SK-N-SH (cell line): Measurements from ENCODE around the gene ADH5. TPM values are rescaled to one million over a fixed set of nuclear protein-coding genes. Genes with fewer than 3 reads are reported as not detected.

Experiments used
- CTCF ChIA-PET: fragments of 300-600, 350-600 bp; formaldehyde crosslinking; extraction: SDS; loops from one replicate; lab custom pipeline; 2021; lab: Yijun Ruan, JAX
- POLR2A ChIA-PET: fragments of 350-600 bp; sonication (Branson Sonifier 250); formaldehyde crosslinking; extraction: SDS; loops from one replicate; lab custom pipeline; 2020; ENCODE audit warnings: antibody characterized with exemption, inconsistent platforms; lab: Yijun Ruan, JAX
- DNase-seq: peaks from one replicate; pipeline ENCODE4 v3.0.0; 2012
- H2AFZ ChIP-seq: fragments of 200-600 bp; sonication (generic); 2 replicates; pipeline ENCODE4 v1.8.1; 2016; ENCODE audit warnings: antibody characterized with exemption, mild to moderate bottlenecking, low read depth
- H3F3A ChIP-seq: fragments of 200-600 bp; sonication (generic); replicated peaks from 2 replicates; pipeline ENCODE3; 2016; ENCODE audit warnings: antibody characterized with exemption, mild to moderate bottlenecking; ENCODE audit not compliant: insufficient read depth
- H3K27ac ChIP-seq, 2 experiments: fragments of 200-500 bp in 1 of 2; fragments of 200-600 bp in 1 of 2; sonication (Bioruptor generic) in 1 of 2; sonication (generic), shearing (Covaris generic) in 1 of 2; 2 replicates each; pipeline versions ENCODE4 v1.5.1 to v1.6.1; 2014 to 2016; ENCODE audit warnings: low read depth in 2 of 2, inconsistent platforms in 1 of 2, low read length in 1 of 2, mild to moderate bottlenecking in 1 of 2, mixed read lengths in 1 of 2
- H3K27me3 ChIP-seq: fragments of 200-600 bp; sonication (generic), shearing (Covaris generic); 2 replicates; pipeline ENCODE4 v1.6.1; 2016; ENCODE audit warnings: mixed run types; ENCODE audit not compliant: insufficient read depth
- H3K36me3 ChIP-seq, 2 experiments: fragments of 200-500 bp in 1 of 2; fragments of 200-600 bp in 1 of 2; sonication (Bioruptor generic) in 1 of 2; sonication (generic) in 1 of 2; replicated peaks in 1 of 2; 2 replicates each; pipeline versions ENCODE3 to v1.5.1; 2014 to 2016; ENCODE audit warnings: low read length in 1 of 2, mild to moderate bottlenecking in 1 of 2; ENCODE audit not compliant: insufficient read depth in 2 of 2, control insufficient read depth in 1 of 2
- H3K4me1 ChIP-seq, 2 experiments: fragments of 200-500 bp in 1 of 2; fragments of 200-600 bp in 1 of 2; sonication (Bioruptor generic) in 1 of 2; sonication (generic), shearing (Covaris generic) in 1 of 2; 2 replicates each; pipeline versions ENCODE4 v1.5.1 to v1.6.1; 2014 to 2016; ENCODE audit warnings: low read depth in 1 of 2, low read length in 1 of 2, mixed run types in 1 of 2; ENCODE audit not compliant: insufficient read depth in 2 of 2, control insufficient read depth in 1 of 2
- H3K4me2 ChIP-seq: fragments of 200-600 bp; sonication (generic), shearing (Covaris generic); 2 replicates; pipeline ENCODE4 v1.6.1; 2017; ENCODE audit warnings: mixed run types
- H3K4me3 ChIP-seq, 2 experiments: fragments of 200-500 bp in 1 of 2; fragments of 200-600 bp in 1 of 2; sonication (Bioruptor generic) in 1 of 2; sonication (generic), shearing (Covaris generic) in 1 of 2; 2 replicates each; pipeline versions ENCODE4 v1.5.1 to v1.8.1; 2014 to 2016; ENCODE audit warnings: low read depth in 2 of 2, inconsistent platforms in 1 of 2, low read length in 1 of 2, mild to moderate bottlenecking in 1 of 2, mixed read lengths in 1 of 2, moderate library complexity in 1 of 2
- H3K79me2 ChIP-seq: fragments of 200-600 bp; sonication (generic); 2 replicates; pipeline ENCODE4 v1.8.1; 2017; ENCODE audit warnings: mild to moderate bottlenecking; ENCODE audit not compliant: insufficient read depth
- H3K9ac ChIP-seq: fragments of 200-600 bp; sonication (generic); 2 replicates; pipeline ENCODE4 v1.6.1; 2017; ENCODE audit warnings: mixed run types
- H3K9me2 ChIP-seq: fragments of 200-600 bp; sonication (generic); 2 replicates; pipeline ENCODE4 v1.6.1; 2017; ENCODE audit warnings: mixed run types
- H3K9me3 ChIP-seq: fragments of 200-600 bp; sonication (generic); 2 replicates; pipeline ENCODE4 v1.6.1; 2017; ENCODE audit warnings: mixed run types, mild to moderate bottlenecking, moderate library complexity
- H4K20me1 ChIP-seq: fragments of 200-600 bp; sonication (generic); 2 replicates; pipeline ENCODE4 v1.6.1; 2017; ENCODE audit warnings: mild to moderate bottlenecking, mixed run types; ENCODE audit not compliant: insufficient read depth
- ELF1 ChIP-seq: IDR thresholded peaks from 2 replicates; pipeline ENCODE4 v1.4.0; 2012
- EP300 ChIP-seq, 2 experiments: IDR thresholded peaks; 2 replicates each; pipeline versions ENCODE4 v1.4.0 to v1.6.1; 2012; ENCODE audit warnings: borderline replicate concordance in 1 of 2, low read depth in 1 of 2, low read length in 1 of 2
- EZH2phosphoT487 ChIP-seq: fragments of 200-600 bp; sonication (generic); IDR thresholded peaks from 2 replicates; pipeline ENCODE4 v1.6.1; 2017; ENCODE audit warnings: low read depth, mixed run types, mild to moderate bottlenecking, antibody characterized with exemption, moderate library complexity, borderline replicate concordance
- FOSL2 ChIP-seq: IDR thresholded peaks from 2 replicates; pipeline ENCODE4 v1.4.0; 2012; ENCODE audit warnings: low read depth, mild to moderate bottlenecking, moderate library complexity, borderline replicate concordance
- FOXJ3 ChIP-seq: sonication (generic); formaldehyde crosslinking; IDR thresholded peaks from 2 replicates; pipeline ENCODE4 v1.5.1; 2020; ENCODE audit warnings: mild to moderate bottlenecking, missing genetic modification reagents
- FOXM1 ChIP-seq: IDR thresholded peaks from 2 replicates; pipeline ENCODE4 v1.4.0; 2012; ENCODE audit warnings: low read depth, mild to moderate bottlenecking
- JUND ChIP-seq: IDR thresholded peaks from 2 replicates; pipeline ENCODE4 v1.4.0; 2012
- MAX ChIP-seq: IDR thresholded peaks from 2 replicates; pipeline ENCODE4 v1.4.0; 2012; ENCODE audit warnings: low read depth
- MXI1 ChIP-seq: IDR thresholded peaks from 2 replicates; pipeline ENCODE4 v1.6.1; 2012; ENCODE audit warnings: mild to moderate bottlenecking, low read depth, low read length, improper control_type of control experiment
- NRF1 ChIP-seq: IDR thresholded peaks from 2 replicates; pipeline ENCODE4 v1.6.1; 2012; ENCODE audit warnings: low read depth, mild to moderate bottlenecking, low read length
- POLR2AphosphoS5 ChIP-seq: IDR thresholded peaks from 2 replicates; pipeline ENCODE4 v1.6.1; 2012; ENCODE audit warnings: low read depth, low read length
- RCOR1 ChIP-seq: fragments of 150-350 bp; IDR thresholded peaks from 2 replicates; pipeline ENCODE4 v1.6.1; 2017; ENCODE audit warnings: antibody characterized with exemption, low read length
- RFX5 ChIP-seq: IDR thresholded peaks from 2 replicates; pipeline ENCODE4 v1.6.1; 2012; ENCODE audit warnings: mild to moderate bottlenecking, improper control_type of control experiment, low read length
- SMC3 ChIP-seq: IDR thresholded peaks from 2 replicates; pipeline ENCODE4 v1.6.1; 2012; ENCODE audit warnings: low read depth, low read length, improper control_type of control experiment
- TCF12 ChIP-seq: IDR thresholded peaks from 2 replicates; pipeline ENCODE4 v1.4.0; 2012
- USF1 ChIP-seq: IDR thresholded peaks from 2 replicates; pipeline ENCODE4 v1.4.0; 2012; ENCODE audit warnings: low read depth, borderline replicate concordance
- USF2 ChIP-seq: fragments of 150-350 bp; IDR thresholded peaks from 2 replicates; pipeline ENCODE4 v1.6.1; 2017; ENCODE audit warnings: antibody characterized with exemption, low read length, low read depth, borderline replicate concordance
- YY1 ChIP-seq: IDR thresholded peaks from 2 replicates; pipeline ENCODE4 v1.4.0; 2012; ENCODE audit warnings: low read depth, mild to moderate bottlenecking
- WGBS: methylation state at CpG from one replicate; pipeline ENCODE4 v1.1.6; 2017; ENCODE audit warnings: low lambda C conversion rate; 5-methylcytosine and 5-hydroxymethylcytosine counted together
- polyA plus RNA-seq, 3 experiments: library from polyadenylated mRNA; depleted of rRNA; stranded (reverse); fragments of >200 nt; gene quantifications; 2 replicates each; pipeline ENCODE4 v1.2.3, GENCODE V29; 2012
- TF ChIP-seq, protein P1 (sequence below): fragments of 200-600 bp; sonication (generic); IDR thresholded peaks from 2 replicates; pipeline ENCODE4 v1.6.1; 2017; ENCODE audit warnings: antibody characterized with exemption, mild to moderate bottlenecking, moderate library complexity
- TF ChIP-seq, protein P2 (sequence below): IDR thresholded peaks from 2 replicates; pipeline ENCODE4 v1.4.0; 2012; ENCODE audit warnings: low read depth, borderline replicate concordance

Gene ADH5
- polyA plus RNA-seq, 1 of the 3 experiments (the other 2 are of a cell fraction): 111 TPM

DNA sequence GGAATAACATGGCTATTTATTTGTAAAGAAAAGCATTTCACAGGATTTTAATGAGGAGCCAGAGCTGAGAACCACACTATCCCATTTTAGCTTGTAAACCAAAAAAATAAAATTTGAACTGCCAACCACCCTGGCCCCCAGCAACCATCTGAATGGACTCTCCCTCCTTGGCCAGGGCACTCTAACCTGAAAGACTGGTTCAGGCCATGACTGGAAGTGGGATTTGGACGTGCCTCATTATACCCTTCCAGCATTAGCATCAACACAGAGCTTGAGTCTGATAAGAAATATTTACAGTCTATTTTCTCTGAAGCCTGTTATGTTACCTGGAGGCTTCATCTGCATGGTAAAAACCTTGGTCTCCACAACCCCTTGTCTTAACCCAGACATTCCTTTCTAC lies 63.1 kb downstream of the ADH5 start:
- POLR2A ChIA-PET: no interaction called here
- peaks cover 28% of the 10 kb centered on the region for H4K20me1 ChIP-seq
- no peaks in the 10 kb centered on the region; the same call in 1 of the 2 replicates for H3K9me3 ChIP-seq
- H3K36me3 ChIP-seq: peaks cover 5 to 12% of the 10 kb centered on the region in 2 experiments
- H3K27ac ChIP-seq: no peak overlapping the region
- H2AFZ ChIP-seq: no peak overlapping the region
- H3K79me2 ChIP-seq: peaks cover 99% of the 10 kb centered on the region
- 75% methylated on average over 1 of the region's 1 CpG for WGBS
- no peak for TF ChIP-seq YY1
- TF ChIP-seq RCOR1: no peak
- TF ChIP-seq, protein P1, sequence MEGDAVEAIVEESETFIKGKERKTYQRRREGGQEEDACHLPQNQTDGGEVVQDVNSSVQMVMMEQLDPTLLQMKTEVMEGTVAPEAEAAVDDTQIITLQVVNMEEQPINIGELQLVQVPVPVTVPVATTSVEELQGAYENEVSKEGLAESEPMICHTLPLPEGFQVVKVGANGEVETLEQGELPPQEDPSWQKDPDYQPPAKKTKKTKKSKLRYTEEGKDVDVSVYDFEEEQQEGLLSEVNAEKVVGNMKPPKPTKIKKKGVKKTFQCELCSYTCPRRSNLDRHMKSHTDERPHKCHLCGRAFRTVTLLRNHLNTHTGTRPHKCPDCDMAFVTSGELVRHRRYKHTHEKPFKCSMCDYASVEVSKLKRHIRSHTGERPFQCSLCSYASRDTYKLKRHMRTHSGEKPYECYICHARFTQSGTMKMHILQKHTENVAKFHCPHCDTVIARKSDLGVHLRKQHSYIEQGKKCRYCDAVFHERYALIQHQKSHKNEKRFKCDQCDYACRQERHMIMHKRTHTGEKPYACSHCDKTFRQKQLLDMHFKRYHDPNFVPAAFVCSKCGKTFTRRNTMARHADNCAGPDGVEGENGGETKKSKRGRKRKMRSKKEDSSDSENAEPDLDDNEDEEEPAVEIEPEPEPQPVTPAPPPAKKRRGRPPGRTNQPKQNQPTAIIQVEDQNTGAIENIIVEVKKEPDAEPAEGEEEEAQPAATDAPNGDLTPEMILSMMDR: no peak
- TF ChIP-seq EZH2phosphoT487: no peak
- no peak for TF ChIP-seq NRF1
- TF ChIP-seq FOXM1: no peak
- TF ChIP-seq USF1: no peak
- no peak for TF ChIP-seq ELF1
- no peak for TF ChIP-seq JUND
- no peak for TF ChIP-seq MXI1
- TF ChIP-seq POLR2AphosphoS5: no peak
- no peak for TF ChIP-seq USF2
- TF ChIP-seq FOSL2: no peak
- no peak for TF ChIP-seq EP300 (IDR thresholded peaks at IDR 0.05; ENCODE audit: borderline replicate concordance in 1 of 2, low read depth in 1 of 2, low read length in 1 of 2)
- no peak for TF ChIP-seq RFX5
- no peak for TF ChIP-seq TCF12
- TF ChIP-seq FOXJ3: no peak
- TF ChIP-seq MAX: no peak
- no peak for TF ChIP-seq SMC3
- TF ChIP-seq, protein P2, sequence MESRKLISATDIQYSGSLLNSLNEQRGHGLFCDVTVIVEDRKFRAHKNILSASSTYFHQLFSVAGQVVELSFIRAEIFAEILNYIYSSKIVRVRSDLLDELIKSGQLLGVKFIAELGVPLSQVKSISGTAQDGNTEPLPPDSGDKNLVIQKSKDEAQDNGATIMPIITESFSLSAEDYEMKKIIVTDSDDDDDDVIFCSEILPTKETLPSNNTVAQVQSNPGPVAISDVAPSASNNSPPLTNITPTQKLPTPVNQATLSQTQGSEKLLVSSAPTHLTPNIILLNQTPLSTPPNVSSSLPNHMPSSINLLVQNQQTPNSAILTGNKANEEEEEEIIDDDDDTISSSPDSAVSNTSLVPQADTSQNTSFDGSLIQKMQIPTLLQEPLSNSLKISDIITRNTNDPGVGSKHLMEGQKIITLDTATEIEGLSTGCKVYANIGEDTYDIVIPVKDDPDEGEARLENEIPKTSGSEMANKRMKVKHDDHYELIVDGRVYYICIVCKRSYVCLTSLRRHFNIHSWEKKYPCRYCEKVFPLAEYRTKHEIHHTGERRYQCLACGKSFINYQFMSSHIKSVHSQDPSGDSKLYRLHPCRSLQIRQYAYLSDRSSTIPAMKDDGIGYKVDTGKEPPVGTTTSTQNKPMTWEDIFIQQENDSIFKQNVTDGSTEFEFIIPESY: no peak
- TF ChIP-seq, all 33 proteins: peak for 0
- H3K4me2 ChIP-seq: no peak overlapping the region
- H3K9me2 ChIP-seq: no peaks in the 10 kb centered on the region
- H3K4me1 ChIP-seq: peaks cover 0 to 2% of the 10 kb centered on the region in 2 experiments; a peak in 3 of 4 replicates
- H3K4me3 ChIP-seq: no peak overlapping the region
- no peaks in the 10 kb centered on the region for H3K27me3 ChIP-seq
- H3K9ac ChIP-seq: no peak overlapping the region
- no peaks in the 10 kb centered on the region for H3F3A ChIP-seq
- DNase-seq: no peak
- CTCF ChIA-PET: no interaction called here
